GM12891 (cell line): Measurements from ENCODE around the gene MT3.
"Not testable (repeated sequence)": the region's sequence is repeated elsewhere in the genome, so short reads cannot be mapped to it uniquely, and the experiment has no call there.

Source experiments
- POLR2A ChIP-seq: IDR thresholded peaks from 2 replicates; pipeline ENCODE4 v1.6.1; 2011; ENCODE audit warnings: low read depth, low read length, control low read depth
- POLR2AphosphoS5 ChIP-seq: IDR thresholded peaks from 2 replicates; pipeline ENCODE4 v1.6.1; 2011; ENCODE audit warnings: low read depth, low read length, control low read depth
- POU2F2 ChIP-seq: IDR thresholded peaks from 2 replicates; pipeline ENCODE4 v1.6.1; 2011; ENCODE audit warnings: low read depth, mild to moderate bottlenecking, control low read depth, low read length, moderate library complexity
- TAF1 ChIP-seq: IDR thresholded peaks from 2 replicates; pipeline ENCODE4 v1.6.1; 2011; ENCODE audit warnings: low read depth, low read length, control low read depth

DNA sequence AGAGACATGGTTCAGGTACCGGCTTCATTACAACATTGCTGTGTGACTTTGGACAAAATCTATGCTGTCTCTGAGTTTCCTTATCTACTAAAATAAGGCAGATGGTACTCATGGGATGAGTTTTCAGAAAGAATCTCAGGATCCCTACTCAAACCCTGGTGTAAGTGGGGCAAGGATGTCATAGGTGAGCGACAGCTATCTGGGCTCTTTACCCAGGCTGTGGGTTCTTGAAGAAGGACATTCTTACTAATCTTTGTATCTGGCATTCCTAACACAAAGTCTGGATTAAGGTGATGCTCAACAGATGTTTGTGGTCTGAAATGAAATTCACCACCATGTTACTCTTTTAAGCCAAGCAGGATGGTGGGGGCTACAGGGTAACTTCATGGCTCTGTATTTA lies 6.4 kb upstream of the MT3 start:
- TF ChIP-seq POLR2A, POLR2AphosphoS5, POU2F2, TAF1: not testable (repeated sequence)
